Prostate gland (tissue), 2 donors: ENCODE measurements around the gene ALOXE3. TPM values are rescaled to one million over a fixed set of nuclear protein-coding genes. Genes with fewer than 3 reads are reported as not detected.
A peak's percentile ranks its signal among the peaks of the same experiment; 100 is the strongest.

Experiments
- DNase-seq: peaks from one replicate; pipeline ENCODE4 v3.0.0-alpha.2; 2019; ENCODE audit warnings: low spot score
- H3K27ac ChIP-seq, 2 donors: fragments of 200-600 bp; sonication (generic); 2 replicates each; pipeline ENCODE4 v1.5.1; 2017 to 2019
- H3K27me3 ChIP-seq: fragments of 200-600 bp; sonication (generic); replicated peaks from 2 replicates; pipeline ENCODE4 v1.5.1; 2019; ENCODE audit not compliant: insufficient read depth
- H3K36me3 ChIP-seq, 2 donors: fragments of 200-600 bp; sonication (generic); 1 replicate in 1 of 2; 2 replicates in 1 of 2; pipeline versions ENCODE4 v1.5.1 to v1.8.1; 2017 to 2019
- H3K4me1 ChIP-seq: fragments of 200-600 bp; sonication (generic); replicated peaks from 2 replicates; pipeline ENCODE4 v1.5.1; 2019
- H3K4me3 ChIP-seq, 2 donors: fragments of 200-600 bp; sonication (generic); 2 replicates each; pipeline ENCODE4 v1.5.1; 2017 to 2019
- H3K9me3 ChIP-seq: fragments of 200-600 bp; sonication (generic); 2 replicates; pipeline ENCODE4 v1.5.1; 2017
- POLR2A ChIP-seq: fragments of 450-650 bp; IDR thresholded peaks from one replicate; pipeline ENCODE4 v1.6.1; 2016; ENCODE audit warnings: antibody characterized with exemption, mild to moderate bottlenecking
- POLR2AphosphoS5 ChIP-seq: sonication (generic); formaldehyde crosslinking; IDR thresholded peaks from one replicate; pipeline ENCODE4 v1.6.1; 2017; ENCODE audit warnings: antibody characterized with exemption
- WGBS: methylation state at CpG from one replicate; pipeline ENCODE4 v1.1.5; 2018; 5-methylcytosine and 5-hydroxymethylcytosine counted together
- intact Hi-C: fragments of 100-400 bp; cut with DNase I; formaldehyde crosslinking; loops from one replicate; pipeline ENCODE4 v1.14.2; 2022
- total RNA-seq, 2 donors: library from RNA; depleted of rRNA; stranded (reverse); fragments of >200 nt; gene quantifications; one replicate each; pipeline ENCODE4 v1.1.0, GENCODE V29; 2016
- TF ChIP-seq, protein P1 (sequence below), 4 experiments: fragments of 200-600 bp in 2 of 4; fragments of 450-650 bp in 2 of 4; sonication (generic) in 2 of 4; IDR thresholded peaks; 1 replicate in 3 of 4; 2 replicates in 1 of 4; pipeline ENCODE4 v1.5.1; 2016 to 2019; ENCODE audit warnings: antibody characterized with exemption in 4 of 4, mild to moderate bottlenecking in 2 of 4, moderate library complexity in 2 of 4

Gene ALOXE3
- total RNA-seq, 2 donors from 2014 or later, result 2.4 TPM; not detected in 1

GRCh38 chr17:8075574-8076342 is 42.6 kb downstream of the ALOXE3 start:
- 96% methylated on average over 14 of the region's 14 CpGs for WGBS
- Histone ChIP-seq H3K4me3 (no peak overlapping the region), H3K9me3 (no peaks in the 10 kb centered on the region), H3K27ac (no peak overlapping the region), H3K36me3 (no peaks in the 10 kb centered on the region), H3K27me3 (no peaks in the 10 kb centered on the region), H3K4me1 (no peaks in the 10 kb centered on the region)
- no peak for TF ChIP-seq POLR2AphosphoS5
- no peak for TF ChIP-seq POLR2A
- TF ChIP-seq, protein P1, sequence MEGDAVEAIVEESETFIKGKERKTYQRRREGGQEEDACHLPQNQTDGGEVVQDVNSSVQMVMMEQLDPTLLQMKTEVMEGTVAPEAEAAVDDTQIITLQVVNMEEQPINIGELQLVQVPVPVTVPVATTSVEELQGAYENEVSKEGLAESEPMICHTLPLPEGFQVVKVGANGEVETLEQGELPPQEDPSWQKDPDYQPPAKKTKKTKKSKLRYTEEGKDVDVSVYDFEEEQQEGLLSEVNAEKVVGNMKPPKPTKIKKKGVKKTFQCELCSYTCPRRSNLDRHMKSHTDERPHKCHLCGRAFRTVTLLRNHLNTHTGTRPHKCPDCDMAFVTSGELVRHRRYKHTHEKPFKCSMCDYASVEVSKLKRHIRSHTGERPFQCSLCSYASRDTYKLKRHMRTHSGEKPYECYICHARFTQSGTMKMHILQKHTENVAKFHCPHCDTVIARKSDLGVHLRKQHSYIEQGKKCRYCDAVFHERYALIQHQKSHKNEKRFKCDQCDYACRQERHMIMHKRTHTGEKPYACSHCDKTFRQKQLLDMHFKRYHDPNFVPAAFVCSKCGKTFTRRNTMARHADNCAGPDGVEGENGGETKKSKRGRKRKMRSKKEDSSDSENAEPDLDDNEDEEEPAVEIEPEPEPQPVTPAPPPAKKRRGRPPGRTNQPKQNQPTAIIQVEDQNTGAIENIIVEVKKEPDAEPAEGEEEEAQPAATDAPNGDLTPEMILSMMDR (IDR thresholded peaks at IDR 0.05), result no peak
- no peak for DNase-seq
- intact Hi-C loops, result loop anchor here (10.0 kb wide), 1 partner anchor 229 kb away; no protein-coding TSS in a partner anchor

DNA sequence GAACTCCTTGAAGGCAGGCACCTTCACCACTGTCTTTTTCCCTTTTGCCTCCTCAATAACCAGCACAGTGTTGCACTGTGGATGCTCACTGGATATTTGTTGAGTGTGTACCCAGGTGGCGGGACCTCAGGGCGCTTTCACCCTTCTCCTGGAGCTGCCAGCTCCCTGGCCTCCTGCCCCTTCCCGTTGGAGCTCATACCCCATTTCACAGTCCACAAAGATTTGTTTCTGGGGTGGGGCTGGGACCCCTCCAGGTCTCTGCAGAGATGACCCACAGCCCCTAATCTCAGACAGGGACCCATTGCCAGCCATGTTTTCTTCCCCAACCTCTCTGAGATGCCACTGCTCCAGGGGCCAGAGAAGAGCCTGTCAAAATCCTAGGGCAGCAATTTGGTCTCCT is 43.2 kb downstream of the ALOXE3 start:
- intact Hi-C loops, result loop anchor here (10.0 kb wide), 1 partner anchor 230 kb away; no protein-coding TSS in a partner anchor
- H3K9me3 ChIP-seq, result no peaks in the 10 kb centered on the region
- TF ChIP-seq POLR2AphosphoS5, result no peak
- TF ChIP-seq, protein P1 (IDR thresholded peaks at IDR 0.05), result no peak
- no peak for TF ChIP-seq POLR2A
- no peaks in the 10 kb centered on the region for H3K27me3 ChIP-seq
- WGBS, result 79% methylated on average over 3 of the region's 3 CpGs
- no peak for DNase-seq
- no peak overlapping the region for H3K27ac ChIP-seq
- H3K4me3 ChIP-seq, result no peak overlapping the region
- H3K36me3 ChIP-seq, result no peaks in the 10 kb centered on the region
- H3K4me1 ChIP-seq, result no peaks in the 10 kb centered on the region

DNA sequence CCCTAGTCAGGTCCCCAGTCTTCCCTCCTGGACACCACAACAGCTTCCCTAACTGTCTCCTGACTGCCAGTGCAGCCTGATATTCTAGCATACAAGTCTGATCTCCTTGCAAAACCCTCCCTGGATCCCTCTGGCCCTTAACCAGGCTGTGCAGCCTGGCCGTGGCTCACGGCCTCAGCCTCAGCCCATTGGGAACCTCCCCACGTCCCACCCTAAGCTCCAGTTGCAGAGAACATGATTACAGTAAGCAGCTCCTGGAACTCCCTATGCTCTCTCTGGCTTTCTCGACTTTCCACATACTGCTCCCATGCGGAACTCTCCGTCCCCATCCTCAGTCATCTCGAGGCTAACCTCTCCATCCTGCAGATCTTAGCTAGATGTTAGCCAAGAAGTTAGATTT is 43.8 kb downstream of the ALOXE3 start:
- Histone ChIP-seq H3K9me3 (no peaks in the 10 kb centered on the region), H3K36me3 (no peaks in the 10 kb centered on the region), H3K27me3 (no peaks in the 10 kb centered on the region), H3K27ac (no peak overlapping the region), H3K4me1 (no peaks in the 10 kb centered on the region), H3K4me3 (no peak overlapping the region)
- intact Hi-C loops, result loop anchor here (10.0 kb wide), 1 partner anchor 230 kb away; no protein-coding TSS in a partner anchor
- TF ChIP-seq, protein P1 (IDR thresholded peaks at IDR 0.05), result no peak
- no peak for TF ChIP-seq POLR2AphosphoS5
- no peak for TF ChIP-seq POLR2A
- no peak for DNase-seq
- 44% methylated on average over 7 of the region's 7 CpGs for WGBS

- DNase-seq, result no peak
- H3K27me3 ChIP-seq, result no peaks in the 10 kb centered on the region
- H3K36me3 ChIP-seq, result no peaks in the 10 kb centered on the region
- no peak overlapping the region for H3K27ac ChIP-seq
- H3K4me3 ChIP-seq, result no peak overlapping the region
- no peaks in the 10 kb centered on the region for H3K9me3 ChIP-seq
- intact Hi-C loops, result loop anchor here (10.0 kb wide), 1 partner anchor 231 kb away; no protein-coding TSS in a partner anchor
- WGBS, result 7% methylated on average over 28 of the region's 28 CpGs
- H3K4me1 ChIP-seq, result no peaks in the 10 kb centered on the region
- TF ChIP-seq, protein P1 (IDR thresholded peaks at IDR 0.05), result peak; percentile 61 to 85 (median 80)
- peak; percentile 16 for TF ChIP-seq POLR2AphosphoS5
- no peak for TF ChIP-seq POLR2A
Observed at GRCh38 chr17:8073627-8074484, 44.5 kb downstream of the ALOXE3 start.
